Neuronal stem cell (in vitro differentiated cells): ENCODE data around the gene TSC1.

Source experiments
- DNase-seq: peaks from one replicate; pipeline ENCODE4 v3.0.0-alpha.2; 2013; ENCODE audit warnings: low spot score
- H2AFZ ChIP-seq: one replicate; pipeline ENCODE4 v1.6.1; 2013; ENCODE audit warnings: mild to moderate bottlenecking, low read length, inconsistent platforms
- H2AK5ac ChIP-seq: 2 replicates; pipeline ENCODE4 v1.6.1; 2013; ENCODE audit warnings: low read depth, mild to moderate bottlenecking, inconsistent platforms, low read length, moderate library complexity, mixed read lengths
- H2BK120ac ChIP-seq: 2 replicates; pipeline ENCODE4 v1.6.1; 2013; ENCODE audit warnings: low read depth, mild to moderate bottlenecking, inconsistent platforms, low read length, moderate library complexity, mixed read lengths
- H2BK12ac ChIP-seq: one replicate; pipeline ENCODE4 v1.6.1; 2013; ENCODE audit warnings: low read length, inconsistent platforms
- H2BK15ac ChIP-seq: 2 replicates; pipeline ENCODE4 v1.6.1; 2013; ENCODE audit warnings: mild to moderate bottlenecking, low read length, inconsistent platforms, mixed read lengths
- H2BK5ac ChIP-seq: one replicate; pipeline ENCODE4 v1.6.1; 2013; ENCODE audit warnings: inconsistent platforms, mild to moderate bottlenecking, low read length, moderate library complexity
- H3K14ac ChIP-seq: one replicate; pipeline ENCODE4 v1.6.1; 2013; ENCODE audit warnings: low read length, inconsistent platforms
- H3K18ac ChIP-seq: 2 replicates; pipeline ENCODE4 v1.6.1; 2013; ENCODE audit warnings: low read length, inconsistent platforms
- H3K23ac ChIP-seq: 2 replicates; pipeline ENCODE4 v1.6.1; 2013; ENCODE audit warnings: low read depth, mild to moderate bottlenecking, mixed read lengths, low read length, inconsistent platforms; ENCODE audit not compliant: poor library complexity
- H3K27ac ChIP-seq: replicated peaks from 3 replicates; pipeline ENCODE4 v1.5.1; 2013; ENCODE audit warnings: low read length, inconsistent platforms
- H3K27me3 ChIP-seq, 3 experiments: 2 replicates each; pipeline ENCODE4 v1.6.1; 2013; ENCODE audit warnings: low read length in 3 of 3, mild to moderate bottlenecking in 2 of 3, inconsistent platforms in 1 of 3, low read depth in 1 of 3, mixed read lengths in 1 of 3, moderate library complexity in 1 of 3; ENCODE audit not compliant: control insufficient read depth in 3 of 3, insufficient read depth in 3 of 3
- H3K36me3 ChIP-seq, 2 donors: replicated peaks in 1 of 2; 2 replicates each; pipeline ENCODE4 v1.6.1; 2013; ENCODE audit warnings: low read length in 2 of 2; ENCODE audit not compliant: control insufficient read depth in 2 of 2, insufficient read depth in 2 of 2
- H3K4ac ChIP-seq: 2 replicates; pipeline ENCODE4 v1.6.1; 2013; ENCODE audit warnings: inconsistent platforms, mild to moderate bottlenecking, low read length, moderate library complexity
- H3K4me1 ChIP-seq, 2 donors: 1 replicate in 1 of 2; 2 replicates in 1 of 2; pipeline ENCODE4 v1.6.1; 2013; ENCODE audit warnings: low read length in 2 of 2, low read depth in 1 of 2; ENCODE audit not compliant: control insufficient read depth in 2 of 2, insufficient read depth in 1 of 2
- H3K4me2 ChIP-seq: one replicate; pipeline ENCODE4 v1.6.1; 2013; ENCODE audit warnings: mild to moderate bottlenecking, low read length, inconsistent platforms; ENCODE audit not compliant: insufficient read depth, poor library complexity, severe bottlenecking
- H3K4me3 ChIP-seq, 2 donors: 2 replicates each; pipeline ENCODE4 v1.5.1; 2013; ENCODE audit warnings: low read length in 2 of 2, mild to moderate bottlenecking in 2 of 2, inconsistent platforms in 1 of 2, moderate library complexity in 1 of 2
- H3K79me1 ChIP-seq: one replicate; pipeline ENCODE4 v1.6.1; 2013; ENCODE audit warnings: low read depth, mild to moderate bottlenecking, inconsistent platforms, low read length, moderate library complexity
- H3K9ac ChIP-seq: one replicate; pipeline ENCODE4 v1.6.1; 2013; ENCODE audit warnings: mild to moderate bottlenecking, low read depth, low read length, inconsistent platforms; ENCODE audit not compliant: poor library complexity
- H3K9me3 ChIP-seq, 2 donors: replicated peaks in 1 of 2; 2 replicates each; pipeline versions ENCODE3 to v1.6.1; 2013; ENCODE audit warnings: low read length in 2 of 2, mild to moderate bottlenecking in 2 of 2, inconsistent platforms in 1 of 2, low read depth in 1 of 2, mixed read lengths in 1 of 2, moderate library complexity in 1 of 2; ENCODE audit not compliant: control insufficient read depth in 2 of 2, insufficient read depth in 1 of 2
- H4K8ac ChIP-seq: one replicate; pipeline ENCODE4 v1.6.1; 2013; ENCODE audit warnings: low read depth, mild to moderate bottlenecking, inconsistent platforms, low read length, moderate library complexity
- H4K91ac ChIP-seq: one replicate; pipeline ENCODE4 v1.6.1; 2013; ENCODE audit warnings: low read length, low read depth, mild to moderate bottlenecking, inconsistent platforms; ENCODE audit not compliant: poor library complexity
- WGBS, 2 donors: extraction: QIAGEN DNeasy Blood & Tissue Kit; methylation state at CpG; one replicate each; pipeline ENCODE4 v1.1.7; 2013; ENCODE audit warnings: missing lambda C conversion rate in 2 of 2, mixed read lengths in 1 of 2; ENCODE audit not compliant: insufficient read length in 2 of 2, insufficient replicate concordance in 1 of 2; ENCODE audit errors: extremely low coverage in 2 of 2; 5-methylcytosine and 5-hydroxymethylcytosine counted together

The TSC1 gene

DNA sequence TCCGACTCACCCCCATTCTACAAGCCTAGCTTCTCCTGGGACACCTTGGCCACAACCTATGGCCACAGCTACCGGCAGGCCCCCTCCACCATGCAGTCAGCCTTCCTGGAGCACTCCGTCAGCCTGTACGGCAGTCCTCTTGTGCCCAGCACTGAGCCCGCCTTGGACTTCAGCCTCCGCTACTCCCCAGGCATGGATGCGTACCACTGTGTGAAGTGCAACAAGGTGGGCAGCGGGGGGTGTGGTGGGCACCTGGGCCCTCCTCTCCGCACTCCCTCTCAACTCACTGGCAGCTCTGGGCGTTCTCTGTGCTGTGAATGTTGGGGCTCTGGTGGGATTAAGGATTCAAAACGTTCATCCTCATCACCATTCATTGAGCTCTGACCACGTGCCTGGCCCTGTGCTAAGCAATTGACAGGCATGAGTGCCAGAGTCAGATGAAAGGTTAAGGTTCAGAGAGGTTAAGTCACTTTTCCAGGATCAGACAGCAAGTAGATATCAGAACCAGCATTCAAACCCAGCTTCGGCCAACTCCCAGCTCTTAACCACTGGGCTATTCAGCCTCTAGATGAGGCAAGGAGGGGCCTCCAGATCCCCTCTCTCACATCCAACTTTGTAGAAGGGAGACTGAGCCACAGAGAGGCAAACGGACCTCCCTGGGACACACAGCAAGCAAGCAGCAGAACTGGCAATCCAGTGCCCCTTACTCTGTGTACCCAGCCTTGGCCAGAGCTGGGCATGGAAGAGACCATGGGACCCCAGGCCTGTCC is 44.0 kb upstream of the TSC1 start:
- DNase-seq = no peak
- Histone ChIP-seq H3K14ac (no peak overlapping the region), H3K27ac (no peak overlapping the region), H3K79me1 (peaks cover 1% of the 10 kb centered on the region), H3K4me1 (no peaks in the 10 kb centered on the region), H2AFZ (no peak overlapping the region), H3K4me2 (no peak overlapping the region), H4K91ac (no peak overlapping the region), H4K8ac (peak overlapping the region; percentile 83), H3K9ac (no peak overlapping the region), H3K9me3 (no peaks in the 10 kb centered on the region), H2BK120ac (no peak overlapping the region), H3K4ac (no peak overlapping the region), H3K27me3 (peaks cover 0 to 63% (median 2%) of the 10 kb centered on the region in 3 experiments), H3K4me3 (no peak overlapping the region), H2BK12ac (no peak overlapping the region), H2AK5ac (peak overlapping the region; percentile 50), H2BK15ac (no peak overlapping the region), H3K18ac (peak overlapping the region; percentile 72), H3K36me3 (no peaks in the 10 kb centered on the region), H3K23ac (peak overlapping the region; percentile 48), H2BK5ac (no peak overlapping the region)
- no CpG with 5 or more reads among the region's 14 CpGs for WGBS, 2 donors

DNA sequence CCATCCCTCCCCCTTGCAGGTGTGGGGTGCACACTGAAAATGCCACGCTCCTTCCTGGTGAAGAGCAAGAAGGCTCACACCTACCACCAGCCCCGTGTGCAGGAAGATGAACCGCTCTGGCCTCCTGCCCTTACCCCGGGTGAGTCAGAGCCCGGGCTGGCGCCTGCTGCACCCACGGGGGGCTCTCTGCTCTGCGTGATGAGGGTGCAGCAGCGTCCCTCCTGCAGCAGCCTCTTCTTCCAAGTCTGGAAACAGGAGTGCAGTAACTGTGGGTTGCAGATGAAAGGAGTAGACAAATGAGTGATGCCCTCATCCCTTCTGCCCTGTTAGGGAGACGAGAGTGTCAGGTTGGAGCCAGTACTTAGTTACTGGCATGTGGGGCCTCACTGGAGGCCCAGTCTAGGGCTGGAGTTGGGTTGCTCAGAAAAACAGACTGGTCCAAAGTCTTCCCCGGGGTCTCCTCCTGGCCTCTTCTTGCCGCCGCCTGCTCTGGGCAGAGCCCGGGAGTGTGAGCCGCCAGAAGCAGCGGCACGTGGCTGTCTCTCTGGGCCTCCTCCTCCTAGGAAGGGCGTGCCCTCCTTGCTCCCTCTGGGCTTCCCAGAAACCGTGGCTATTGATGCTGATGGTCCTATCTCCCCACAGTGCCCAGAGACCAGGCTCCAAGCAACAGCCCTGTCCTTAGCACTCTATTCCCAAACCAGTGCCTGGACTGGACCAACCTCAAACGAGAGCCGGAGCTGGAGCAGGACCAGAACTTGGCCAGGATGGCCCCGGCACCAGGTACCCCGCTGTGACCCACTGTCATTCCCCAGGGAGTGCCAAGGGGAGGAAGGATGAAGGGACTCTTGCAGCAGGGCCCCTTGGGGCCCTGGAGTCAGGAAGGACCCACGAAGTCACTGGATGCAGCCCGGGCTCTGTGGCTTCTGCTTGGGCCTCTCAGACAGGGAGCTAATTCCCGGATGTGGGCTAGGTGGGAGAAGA is 42.5 kb upstream of the TSC1 start:
- WGBS, 2 donors = no CpG with 5 or more reads among the region's 26 CpGs
- H3K27me3 ChIP-seq = peaks cover 0 to 68% (median 2%) of the 10 kb centered on the region in 3 experiments
- peak overlapping the region; percentile 58 for H2AK5ac ChIP-seq
- H3K36me3 ChIP-seq = no peaks in the 10 kb centered on the region
- H2AFZ ChIP-seq = no peak overlapping the region
- peaks cover 1% of the 10 kb centered on the region for H3K79me1 ChIP-seq
- no peak for DNase-seq
- no peak overlapping the region for H3K4me2 ChIP-seq
- H3K4me1 ChIP-seq = no peaks in the 10 kb centered on the region
- H3K14ac ChIP-seq = no peak overlapping the region
- H4K91ac ChIP-seq = no peak overlapping the region
- no peak overlapping the region for H2BK5ac ChIP-seq
- no peak overlapping the region for H3K4me3 ChIP-seq
- no peak overlapping the region for H2BK120ac ChIP-seq
- H4K8ac ChIP-seq = no peak overlapping the region
- peak overlapping the region; percentile 12 for H3K9ac ChIP-seq
- H2BK12ac ChIP-seq = no peak overlapping the region
- H3K27ac ChIP-seq = no peak overlapping the region
- no peak overlapping the region for H3K4ac ChIP-seq
- no peak overlapping the region for H2BK15ac ChIP-seq
- no peak overlapping the region for H3K18ac ChIP-seq
- H3K23ac ChIP-seq = peak overlapping the region; percentile 25
- no peaks in the 10 kb centered on the region for H3K9me3 ChIP-seq

DNA sequence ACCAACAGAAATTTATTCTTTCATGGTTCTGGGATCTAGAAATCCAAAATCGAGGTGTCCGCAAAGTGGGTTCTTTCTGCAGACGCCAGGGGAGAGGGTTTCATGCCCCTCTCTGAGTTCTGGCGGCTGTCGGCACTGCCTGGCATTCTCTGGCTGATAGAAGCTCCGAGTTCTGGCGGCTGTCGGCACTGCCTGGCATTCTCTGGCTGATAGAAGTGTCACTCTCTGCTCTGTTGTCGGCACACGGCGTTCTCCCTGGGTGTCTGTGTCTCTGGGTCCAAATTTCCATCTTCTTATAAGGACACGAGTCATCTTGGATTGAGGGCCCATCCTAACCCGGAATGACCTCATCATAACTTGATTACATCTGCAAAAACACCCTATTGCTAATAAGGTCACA is 41.7 kb upstream of the TSC1 start:
- H3K9ac ChIP-seq = no peak overlapping the region
- no peak overlapping the region for H3K23ac ChIP-seq
- H3K4ac ChIP-seq = no peak overlapping the region
- H3K4me2 ChIP-seq = no peak overlapping the region
- H2AK5ac ChIP-seq = no peak overlapping the region
- no peak for DNase-seq
- no peak overlapping the region for H3K18ac ChIP-seq
- H4K91ac ChIP-seq = no peak overlapping the region
- H3K36me3 ChIP-seq = no peaks in the 10 kb centered on the region
- no CpG with 5 or more reads among the region's 13 CpGs for WGBS, 2 donors
- no peaks in the 10 kb centered on the region for H3K4me1 ChIP-seq
- H3K27ac ChIP-seq = no peak overlapping the region
- H2AFZ ChIP-seq = no peak overlapping the region
- H2BK15ac ChIP-seq = no peak overlapping the region
- no peak overlapping the region for H3K14ac ChIP-seq
- no peak overlapping the region for H2BK12ac ChIP-seq
- H3K79me1 ChIP-seq = peaks cover 1% of the 10 kb centered on the region
- H2BK120ac ChIP-seq = no peak overlapping the region
- no peak overlapping the region for H3K4me3 ChIP-seq
- H4K8ac ChIP-seq = no peak overlapping the region
- H2BK5ac ChIP-seq = no peak overlapping the region
- H3K27me3 ChIP-seq = peaks cover 0 to 63% (median 2%) of the 10 kb centered on the region in 3 experiments
- H3K9me3 ChIP-seq = no peaks in the 10 kb centered on the region

DNA sequence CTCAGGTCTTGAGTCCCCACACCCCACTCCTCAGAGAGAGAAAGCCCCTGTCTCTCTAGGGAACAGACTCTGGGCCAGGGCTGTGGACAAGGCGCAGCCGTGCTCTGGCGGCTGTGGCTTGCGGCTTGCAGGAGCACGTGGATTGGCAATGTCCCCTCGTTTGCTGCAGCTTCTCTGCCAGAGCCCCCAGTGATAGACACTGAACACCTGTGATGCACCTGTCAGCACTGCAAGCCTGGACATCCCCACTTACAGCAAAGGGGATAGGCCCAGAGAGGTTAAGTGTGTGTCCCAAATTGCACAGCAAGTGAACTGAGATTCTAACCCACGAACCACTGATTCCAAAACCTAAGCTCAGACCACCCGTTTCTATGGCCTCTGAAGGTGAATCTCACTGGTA is 41.1 kb upstream of the TSC1 start:
- no peaks in the 10 kb centered on the region for H3K4me1 ChIP-seq

More for the DNA sequence above, 41.1 kb upstream of the TSC1 start:
- no peak overlapping the region for H2BK120ac ChIP-seq
- WGBS, 2 donors = no CpG with 5 or more reads among the region's 8 CpGs
- no peak overlapping the region for H3K27ac ChIP-seq
- H3K79me1 ChIP-seq = peaks cover 1% of the 10 kb centered on the region
- no peak overlapping the region for H3K14ac ChIP-seq
- H2AK5ac ChIP-seq = no peak overlapping the region
- H3K4me3 ChIP-seq = no peak overlapping the region
- no peaks in the 10 kb centered on the region for H3K36me3 ChIP-seq
- no peak for DNase-seq
- H3K9me3 ChIP-seq = no peaks in the 10 kb centered on the region
- peaks cover 0 to 66% (median 2%) of the 10 kb centered on the region in 3 experiments for H3K27me3 ChIP-seq
- H3K4me2 ChIP-seq = no peak overlapping the region
- no peak overlapping the region for H4K91ac ChIP-seq
- H3K18ac ChIP-seq = no peak overlapping the region
- H2BK5ac ChIP-seq = no peak overlapping the region
- no peak overlapping the region for H2BK15ac ChIP-seq
- H3K4ac ChIP-seq = no peak overlapping the region
- no peak overlapping the region for H3K23ac ChIP-seq
- H2AFZ ChIP-seq = no peak overlapping the region
- no peak overlapping the region for H3K9ac ChIP-seq
- H4K8ac ChIP-seq = no peak overlapping the region
- no peak overlapping the region for H2BK12ac ChIP-seq
